GM12878 (cell line): ENCODE measurements around the gene NAA35. TPM values are rescaled to one million over a fixed set of nuclear protein-coding genes. Genes with fewer than 3 reads are reported as not detected.

Experiments
- ATAC-seq: fragments of 200-7000 bp; cut with Tn5 transposase; 3 replicates; pipeline ENCODE4 v1.9.1; 2020; ENCODE audit warnings: mild to moderate bottlenecking, moderate library complexity
- BruUV-seq: library from RNA; stranded (reverse); fragments of 400-500 nt; replicated peaks from 2 replicates; lab custom pipeline; 2021; lab: Mats Ljungman, UMichigan
- CTCF ChIA-PET: fragments of 300-600 bp; sonication (Branson Sonifier 250); formaldehyde crosslinking; extraction: SDS; loops from one replicate; lab custom pipeline; 2021; ENCODE audit warnings: inconsistent platforms; lab: Yijun Ruan, JAX
- POLR2A ChIA-PET: fragments of 350-600 bp; formaldehyde crosslinking; extraction: SDS; loops from one replicate; lab custom pipeline; 2021; ENCODE audit warnings: inconsistent platforms; lab: Charles Lee
- RAD21 ChIA-PET: fragments of 300-600 bp; sonication (Branson Sonifier 250); formaldehyde crosslinking; loops from one replicate; lab custom pipeline; 2023; ENCODE audit warnings: antibody characterized with exemption; ENCODE audit not compliant: unreplicated experiment; lab: Charles Lee
- SMC1A ChIA-PET: fragments of 300-600 bp; sonication (Branson Sonifier 250); formaldehyde crosslinking; loops from one replicate; lab custom pipeline; 2023; ENCODE audit not compliant: unreplicated experiment, uncharacterized antibody; lab: Charles Lee
- DNase-seq: peaks from one replicate; pipeline ENCODE4 v3.0.0-alpha.2; 2011; ENCODE audit warnings: low read depth, low spot score
- FAIRE-seq: peaks from 3 replicates; lab custom pipeline; 2011; peaks lifted over from hg19 to GRCh38; lab: Jason Lieb, UNC
- H2AFZ ChIP-seq: 2 replicates; pipeline ENCODE4 v1.6.0; 2011; ENCODE audit warnings: low read depth, low read length, control low read depth; ENCODE audit not compliant: control insufficient read depth
- H3K27ac ChIP-seq: 2 replicates; pipeline ENCODE4 v1.5.1; 2011; ENCODE audit warnings: control low read depth; ENCODE audit not compliant: control insufficient read depth, insufficient read depth
- H3K27me3 ChIP-seq, 2 experiments: replicated peaks in 1 of 2; 2 replicates each; pipeline versions ENCODE4 v1.6.0 to v1.6.1; 2011; ENCODE audit warnings: low read length in 1 of 2; ENCODE audit not compliant: control insufficient read depth in 2 of 2, insufficient read depth in 2 of 2
- H3K36me3 ChIP-seq, 2 experiments: 2 replicates each; pipeline ENCODE4 v1.5.1; 2011; ENCODE audit warnings: low read length in 1 of 2; ENCODE audit not compliant: control insufficient read depth in 2 of 2, insufficient read depth in 2 of 2
- H3K4me1 ChIP-seq: 2 replicates; pipeline ENCODE4 v1.6.1; 2011; ENCODE audit warnings: mild to moderate bottlenecking, low read length, moderate library complexity, mixed read lengths; ENCODE audit not compliant: control insufficient read depth, insufficient read depth
- H3K4me2 ChIP-seq: 2 replicates; pipeline ENCODE4 v1.6.0; 2011; ENCODE audit warnings: control low read depth; ENCODE audit not compliant: control insufficient read depth, insufficient read depth
- H3K4me3 ChIP-seq: fragments of 200-600 bp; sonication (generic); 2 replicates; pipeline ENCODE4 v1.5.1; 2016
- H3K79me2 ChIP-seq: 2 replicates; pipeline ENCODE4 v1.6.0; 2011; ENCODE audit warnings: low read length; ENCODE audit not compliant: control insufficient read depth, insufficient read depth
- H3K9ac ChIP-seq: 2 replicates; pipeline ENCODE4 v1.8.0; 2011; ENCODE audit warnings: low read length, control low read depth, mixed read lengths; ENCODE audit not compliant: control insufficient read depth, insufficient read depth
- H3K9me3 ChIP-seq: replicated peaks from 3 replicates; pipeline ENCODE4 v1.5.1; 2011; ENCODE audit warnings: mild to moderate bottlenecking, low read length; ENCODE audit not compliant: control insufficient read depth, insufficient read depth
- H4K20me1 ChIP-seq: 2 replicates; pipeline ENCODE4 v1.6.0; 2011; ENCODE audit not compliant: control insufficient read depth, insufficient read depth
- ASH2L ChIP-seq: fragments of 300-600, 200-600 bp; sonication (generic); IDR thresholded peaks from 2 replicates; pipeline ENCODE4 v1.6.1; 2017; ENCODE audit warnings: low read depth, mild to moderate bottlenecking, borderline replicate concordance
- BCL11A ChIP-seq: IDR thresholded peaks from 2 replicates; pipeline ENCODE4 v1.6.1; 2011; ENCODE audit warnings: low read depth, low read length
- BCL3 ChIP-seq: IDR thresholded peaks from 2 replicates; pipeline ENCODE4 v1.6.1; 2011; ENCODE audit warnings: borderline replicate concordance, low read depth, mild to moderate bottlenecking, moderate library complexity, low read length; ENCODE audit not compliant: insufficient read depth, poor library complexity, severe bottlenecking
- CBX3 ChIP-seq: fragments of 200-600 bp; sonication (generic); IDR thresholded peaks from 2 replicates; pipeline ENCODE4 v1.6.1; 2016; ENCODE audit warnings: low read depth, borderline replicate concordance
- MTA3 ChIP-seq: IDR thresholded peaks from 2 replicates; pipeline ENCODE4 v1.6.1; 2012; ENCODE audit warnings: low read length, inconsistent platforms, borderline replicate concordance
- PBX3 ChIP-seq: IDR thresholded peaks from 2 replicates; pipeline ENCODE4 v1.6.1; 2011; ENCODE audit warnings: mild to moderate bottlenecking, low read depth, low read length, moderate library complexity; ENCODE audit not compliant: insufficient replicate concordance
- ZZZ3 ChIP-seq: IDR thresholded peaks from 2 replicates; pipeline ENCODE4 v1.6.1; 2011; ENCODE audit warnings: low read depth; ENCODE audit not compliant: control insufficient read depth, insufficient read length
- WGBS: methylation state at CpG from one replicate; pipeline ENCODE4 v1.1.6; 2016; ENCODE audit warnings: low lambda C conversion rate; ENCODE audit not compliant: insufficient replicate concordance, insufficient coverage; ENCODE audit errors: missing lambda C conversion rate; 5-methylcytosine and 5-hydroxymethylcytosine counted together
- in situ Hi-C: fragments of 300-500 bp; cut with MboI; formaldehyde crosslinking; loops from 9 replicates; pipeline ENCODE4 v1.14.3; 2018; ENCODE audit warnings: mixed read lengths
- intact Hi-C: fragments of 100-400 bp; cut with micrococcal nuclease; formaldehyde crosslinking; loops from one replicate; pipeline ENCODE4 v1.14.2; 2022; ENCODE audit not compliant: unreplicated experiment
- polyA plus RNA-seq, 11 experiments: library from polyadenylated mRNA; depleted of rRNA in 4 of 11; unstranded in 6 of 11; stranded (reverse) in 5 of 11; fragments of >200 nt; fragmentation: Nextera tagmentation in 4 of 11; fragmentation: Illumina TruSeq in 1 of 11; extraction: Ambion mirVana in 4 of 11; extraction: Trizol in 1 of 11; gene quantifications; 1 replicate in 1 of 11; 2 replicates in 10 of 11; pipeline versions ENCODE4 v1.2.1 to v1.2.3, GENCODE V29; 2011 to 2016; ENCODE audit warnings: inconsistent platforms in 2 of 11, missing spikeins in 2 of 11, low read depth in 1 of 11
- total RNA-seq, 4 experiments: library from RNA; depleted of rRNA in 3 of 4; stranded (reverse); fragments of >200 nt in 3 of 4; fragmentation: Illumina TruSeq in 1 of 4; extraction: Trizol in 1 of 4; gene quantifications; 2 replicates each; pipeline versions ENCODE4 v1.2.1 to v1.2.3, GENCODE V29; 2013 to 2021

Gene NAA35
- total and polyA plus RNA-seq, 10 of the 15 experiments (the other 5 are each of a cell fraction or from before 2014, with no cell fraction given): 15.5 to 38.0 (median 26.9) TPM

GRCh38 chr9:85940832-85941621 is at the start of gene NAA35 (continued):
- TF ChIP-seq ASH2L (no peak; the same call in 1 of the 2 replicates), MTA3 (no peak), BCL3 (no peak), ZZZ3 (no peak), CBX3 (no peak), PBX3 (no peak)
- TF ChIP-seq, all 136 proteins: peak for 48

- in situ Hi-C loops (no loop called here), intact Hi-C loops (no loop called here)
- no peaks in the 10 kb centered on the region for H3K27me3 ChIP-seq
- H3K4me2 ChIP-seq: no peak overlapping the region
- ATAC-seq (no peak), DNase-seq (no peak), FAIRE-seq (no peak)
- no peaks in the 10 kb centered on the region for H3K9me3 ChIP-seq
- no TSS peak for BruUV-seq
- no peaks in the 10 kb centered on the region for H4K20me1 ChIP-seq
- H3K27ac ChIP-seq: no peak overlapping the region
- H2AFZ ChIP-seq: no peak overlapping the region
- H3K4me3 ChIP-seq: no peak overlapping the region
- H3K9ac ChIP-seq: no peak overlapping the region
- POLR2A ChIA-PET: no interaction called here
- 55% methylated on average over 1 of the region's 1 CpG for WGBS
- RAD21 ChIA-PET: no interaction called here
- SMC1A ChIA-PET: no interaction called here
- TF ChIP-seq BCL11A: no peak
- no peaks in the 10 kb centered on the region for H3K79me2 ChIP-seq
- no peaks in the 10 kb centered on the region for H3K36me3 ChIP-seq
- CTCF ChIA-PET: no interaction called here
- H3K4me1 ChIP-seq: no peaks in the 10 kb centered on the region
These were observed 48.5 kb upstream of the NAA35 start for GRCh38 chr9:85892401-85892800.
